ENCODE measurements around the gene PNPLA7. TPM values are rescaled to one million over a fixed set of nuclear protein-coding genes. Genes with fewer than 3 reads are reported as not detected.
"Not testable (repeated sequence)": the region's sequence is repeated elsewhere in the genome, so short reads cannot be mapped to it uniquely, and the experiment has no call there.

Gene PNPLA7
- total RNA-seq, 4 donors from 2014 or later = 16.0 to 95.4 (median 24.9) TPM

- in situ Hi-C loops (cut with MboI; ENCODE audit: low pct_ligation_motif_present in 1 of 4, low pct_unique_long_range_greater_than_20kb in 1 of 4, low sequenced_read_pairs in 3 of 4) (no loop called here), intact Hi-C loops (cut with DNase I; ENCODE audit: low total_unique reads) (no loop called here)
- TF ChIP-seq EP300 (IDR thresholded peaks at IDR 0.05; ENCODE audit: low read depth) (no peak), POLR2A (IDR thresholded peaks at IDR 0.05) (no peak), CTCF (IDR thresholded peaks at IDR 0.05) (no peak), POLR2AphosphoS5 (IDR thresholded peaks at IDR 0.05) (no peak)
- Histone ChIP-seq H3K27ac (no peak overlapping the region), H3K4me1 (peaks cover 0 to 4% (median 0%) of the 10 kb centered on the region in 4 donors), H3K9me3 (no peaks in the 10 kb centered on the region), H3K27me3 (no peaks in the 10 kb centered on the region), H3K36me3 (no peaks in the 10 kb centered on the region), H3K4me3 (no peak overlapping the region)
- DNase-seq = no peak
- WGBS, 2 donors (ENCODE audit: low coverage in 1 of 2) = 80 to 89% methylated on average over 5 to 30 of the region's 30 CpGs
Observed at GRCh38 chr9:137520614-137521404, 29.4 kb downstream of the PNPLA7 start.

GRCh38 chr9:137519553-137519952 is 30.6 kb downstream of the PNPLA7 start:
- TF ChIP-seq CTCF (IDR thresholded peaks at IDR 0.05) (no peak), EP300 (IDR thresholded peaks at IDR 0.05; ENCODE audit: low read depth) (no peak), POLR2AphosphoS5 (IDR thresholded peaks at IDR 0.05) (no peak), POLR2A (IDR thresholded peaks at IDR 0.05) (no peak)
- H3K27me3 ChIP-seq = no peaks in the 10 kb centered on the region
- WGBS, 2 donors (ENCODE audit: low coverage in 1 of 2) = 84 to 93% methylated on average over 5 to 10 of the region's 10 CpGs
- H3K4me1 ChIP-seq = no peaks in the 10 kb centered on the region
- H3K4me3 ChIP-seq = no peak overlapping the region
- no peaks in the 10 kb centered on the region for H3K36me3 ChIP-seq
- H3K9me3 ChIP-seq = no peaks in the 10 kb centered on the region
- DNase-seq = no peak
- in situ Hi-C loops (cut with MboI; ENCODE audit: low pct_ligation_motif_present in 1 of 4, low pct_unique_long_range_greater_than_20kb in 1 of 4, low sequenced_read_pairs in 3 of 4) = no loop called here
- H3K27ac ChIP-seq = no peak overlapping the region
- intact Hi-C loops (cut with DNase I; ENCODE audit: low total_unique reads) = no loop called here

GRCh38 chr9:137518661-137519459 is 31.3 kb downstream of the PNPLA7 start:
- intact Hi-C loops (cut with DNase I; ENCODE audit: low total_unique reads); DNase-seq; H3K27ac ChIP-seq; H3K4me3 ChIP-seq; H3K27me3 ChIP-seq; H3K4me1 ChIP-seq; H3K9me3 ChIP-seq; H3K36me3 ChIP-seq; in situ Hi-C loops (cut with MboI; ENCODE audit: low pct_ligation_motif_present in 1 of 4, low pct_unique_long_range_greater_than_20kb in 1 of 4, low sequenced_read_pairs in 3 of 4): not testable (repeated sequence)
- 92% methylated on average over 13 of the region's 13 CpGs; no CpG with 5 or more reads in 1 of the 2 donors for WGBS, 2 donors (ENCODE audit: low coverage in 1 of 2)

- no peaks in the 10 kb centered on the region for H3K36me3 ChIP-seq
- no peaks in the 10 kb centered on the region for H3K27me3 ChIP-seq
- no peaks in the 10 kb centered on the region for H3K9me3 ChIP-seq
- no peak overlapping the region for H3K4me3 ChIP-seq
- no peak for DNase-seq
- in situ Hi-C loops (cut with MboI; ENCODE audit: low pct_ligation_motif_present in 1 of 4, low pct_unique_long_range_greater_than_20kb in 1 of 4, low sequenced_read_pairs in 3 of 4) (no loop called here), intact Hi-C loops (cut with DNase I; ENCODE audit: low total_unique reads) (no loop called here)
- no peak overlapping the region for H3K27ac ChIP-seq
- TF ChIP-seq EP300 (IDR thresholded peaks at IDR 0.05; ENCODE audit: low read depth) (no peak), CTCF (IDR thresholded peaks at IDR 0.05) (no peak), POLR2A (IDR thresholded peaks at IDR 0.05) (no peak), POLR2AphosphoS5 (IDR thresholded peaks at IDR 0.05) (no peak)
- WGBS, 2 donors (ENCODE audit: low coverage in 1 of 2) = 85 to 100% methylated on average over 1 to 10 of the region's 10 CpGs
- no peaks in the 10 kb centered on the region for H3K4me1 ChIP-seq
Observed at GRCh38 chr9:137516144-137516917, 33.9 kb downstream of the PNPLA7 start.

All from transverse colon (tissue), 4 donors.